Neuronal stem cell (in vitro differentiated cells): ENCODE results near the gene KIF21B.

Experiments used
- DNase-seq: peaks from one replicate; pipeline ENCODE4 v3.0.0-alpha.2; 2013; ENCODE audit warnings: low spot score
- H2AFZ ChIP-seq: one replicate; pipeline ENCODE4 v1.6.1; 2013; ENCODE audit warnings: mild to moderate bottlenecking, low read length, inconsistent platforms
- H2AK5ac ChIP-seq: 2 replicates; pipeline ENCODE4 v1.6.1; 2013; ENCODE audit warnings: low read depth, mild to moderate bottlenecking, inconsistent platforms, low read length, moderate library complexity, mixed read lengths
- H2BK120ac ChIP-seq: 2 replicates; pipeline ENCODE4 v1.6.1; 2013; ENCODE audit warnings: low read depth, mild to moderate bottlenecking, inconsistent platforms, low read length, moderate library complexity, mixed read lengths
- H2BK12ac ChIP-seq: one replicate; pipeline ENCODE4 v1.6.1; 2013; ENCODE audit warnings: low read length, inconsistent platforms
- H2BK15ac ChIP-seq: 2 replicates; pipeline ENCODE4 v1.6.1; 2013; ENCODE audit warnings: mild to moderate bottlenecking, low read length, inconsistent platforms, mixed read lengths
- H2BK5ac ChIP-seq: one replicate; pipeline ENCODE4 v1.6.1; 2013; ENCODE audit warnings: inconsistent platforms, mild to moderate bottlenecking, low read length, moderate library complexity
- H3K14ac ChIP-seq: one replicate; pipeline ENCODE4 v1.6.1; 2013; ENCODE audit warnings: low read length, inconsistent platforms
- H3K18ac ChIP-seq: 2 replicates; pipeline ENCODE4 v1.6.1; 2013; ENCODE audit warnings: low read length, inconsistent platforms
- H3K23ac ChIP-seq: 2 replicates; pipeline ENCODE4 v1.6.1; 2013; ENCODE audit warnings: low read depth, mild to moderate bottlenecking, mixed read lengths, low read length, inconsistent platforms; ENCODE audit not compliant: poor library complexity
- H3K27ac ChIP-seq: replicated peaks from 3 replicates; pipeline ENCODE4 v1.5.1; 2013; ENCODE audit warnings: low read length, inconsistent platforms
- H3K27me3 ChIP-seq, 3 experiments: 2 replicates each; pipeline ENCODE4 v1.6.1; 2013; ENCODE audit warnings: low read length in 3 of 3, mild to moderate bottlenecking in 2 of 3, inconsistent platforms in 1 of 3, low read depth in 1 of 3, mixed read lengths in 1 of 3, moderate library complexity in 1 of 3; ENCODE audit not compliant: control insufficient read depth in 3 of 3, insufficient read depth in 3 of 3
- H3K36me3 ChIP-seq, 2 donors: replicated peaks in 1 of 2; 2 replicates each; pipeline ENCODE4 v1.6.1; 2013; ENCODE audit warnings: low read length in 2 of 2; ENCODE audit not compliant: control insufficient read depth in 2 of 2, insufficient read depth in 2 of 2
- H3K4ac ChIP-seq: 2 replicates; pipeline ENCODE4 v1.6.1; 2013; ENCODE audit warnings: inconsistent platforms, mild to moderate bottlenecking, low read length, moderate library complexity
- H3K4me1 ChIP-seq, 2 donors: 1 replicate in 1 of 2; 2 replicates in 1 of 2; pipeline ENCODE4 v1.6.1; 2013; ENCODE audit warnings: low read length in 2 of 2, low read depth in 1 of 2; ENCODE audit not compliant: control insufficient read depth in 2 of 2, insufficient read depth in 1 of 2
- H3K4me2 ChIP-seq: one replicate; pipeline ENCODE4 v1.6.1; 2013; ENCODE audit warnings: mild to moderate bottlenecking, low read length, inconsistent platforms; ENCODE audit not compliant: insufficient read depth, poor library complexity, severe bottlenecking
- H3K4me3 ChIP-seq, 2 donors: 2 replicates each; pipeline ENCODE4 v1.5.1; 2013; ENCODE audit warnings: low read length in 2 of 2, mild to moderate bottlenecking in 2 of 2, inconsistent platforms in 1 of 2, moderate library complexity in 1 of 2
- H3K79me1 ChIP-seq: one replicate; pipeline ENCODE4 v1.6.1; 2013; ENCODE audit warnings: low read depth, mild to moderate bottlenecking, inconsistent platforms, low read length, moderate library complexity
- H3K9ac ChIP-seq: one replicate; pipeline ENCODE4 v1.6.1; 2013; ENCODE audit warnings: mild to moderate bottlenecking, low read depth, low read length, inconsistent platforms; ENCODE audit not compliant: poor library complexity
- H3K9me3 ChIP-seq, 2 donors: replicated peaks in 1 of 2; 2 replicates each; pipeline versions ENCODE3 to v1.6.1; 2013; ENCODE audit warnings: low read length in 2 of 2, mild to moderate bottlenecking in 2 of 2, inconsistent platforms in 1 of 2, low read depth in 1 of 2, mixed read lengths in 1 of 2, moderate library complexity in 1 of 2; ENCODE audit not compliant: control insufficient read depth in 2 of 2, insufficient read depth in 1 of 2
- H4K8ac ChIP-seq: one replicate; pipeline ENCODE4 v1.6.1; 2013; ENCODE audit warnings: low read depth, mild to moderate bottlenecking, inconsistent platforms, low read length, moderate library complexity
- H4K91ac ChIP-seq: one replicate; pipeline ENCODE4 v1.6.1; 2013; ENCODE audit warnings: low read length, low read depth, mild to moderate bottlenecking, inconsistent platforms; ENCODE audit not compliant: poor library complexity
- WGBS, 2 donors: extraction: QIAGEN DNeasy Blood & Tissue Kit; methylation state at CpG; one replicate each; pipeline ENCODE4 v1.1.7; 2013; ENCODE audit warnings: missing lambda C conversion rate in 2 of 2, mixed read lengths in 1 of 2; ENCODE audit not compliant: insufficient read length in 2 of 2, insufficient replicate concordance in 1 of 2; ENCODE audit errors: extremely low coverage in 2 of 2; 5-methylcytosine and 5-hydroxymethylcytosine counted together

The KIF21B gene

GRCh38 chr1:201016943-201017827 is 6.3 kb downstream of the KIF21B start:
- H4K8ac ChIP-seq, result no peak overlapping the region
- no peak overlapping the region for H3K4me3 ChIP-seq
- H3K79me1 ChIP-seq, result no peaks in the 10 kb centered on the region
- no peak overlapping the region for H4K91ac ChIP-seq
- H3K23ac ChIP-seq, result peak overlapping the region; percentile 53
- peak overlapping the region; percentile 35 for H2BK120ac ChIP-seq
- no peak overlapping the region for H2BK5ac ChIP-seq
- no peak overlapping the region for H2AFZ ChIP-seq
- H3K4me1 ChIP-seq, result peaks cover 29 to 34% of the 10 kb centered on the region in 2 donors
- no peaks in the 10 kb centered on the region for H3K27me3 ChIP-seq
- DNase-seq, result no peak
- H3K14ac ChIP-seq, result no peak overlapping the region
- H3K27ac ChIP-seq, result no peak overlapping the region
- peak overlapping the region; percentile 46 for H2BK12ac ChIP-seq
- peak overlapping the region; percentile 58 for H2AK5ac ChIP-seq
- no peaks in the 10 kb centered on the region for H3K9me3 ChIP-seq
- peaks cover 0 to 1% of the 10 kb centered on the region in 2 donors for H3K36me3 ChIP-seq
- no peak overlapping the region for H3K4ac ChIP-seq
- peak overlapping the region; percentile 62 for H2BK15ac ChIP-seq
- peak overlapping the region; percentile 48 for H3K18ac ChIP-seq
- no CpG with 5 or more reads among the region's 9 CpGs for WGBS, 2 donors
- H3K9ac ChIP-seq, result peak overlapping the region; percentile 7
- H3K4me2 ChIP-seq, result no peak overlapping the region

GRCh38 chr1:201016211-201016651 is 7.3 kb downstream of the KIF21B start:
- Histone ChIP-seq H4K8ac (no peak overlapping the region), H3K27me3 (no peaks in the 10 kb centered on the region), H3K4me1 (peaks cover 20 to 25% of the 10 kb centered on the region in 2 donors), H3K4ac (no peak overlapping the region), H2BK15ac (no peak overlapping the region), H4K91ac (no peak overlapping the region), H2BK12ac (no peak overlapping the region), H3K36me3 (peaks cover 0 to 1% of the 10 kb centered on the region in 2 donors), H3K23ac (no peak overlapping the region), H3K9me3 (no peaks in the 10 kb centered on the region), H2BK120ac (no peak overlapping the region), H2AFZ (no peak overlapping the region), H3K27ac (no peak overlapping the region), H3K14ac (no peak overlapping the region), H2BK5ac (no peak overlapping the region), H3K4me3 (no peak overlapping the region), H2AK5ac (no peak overlapping the region), H3K4me2 (no peak overlapping the region), H3K18ac (no peak overlapping the region), H3K79me1 (no peaks in the 10 kb centered on the region), H3K9ac (no peak overlapping the region)
- no peak for DNase-seq
- no CpG with 5 or more reads among the region's 10 CpGs for WGBS, 2 donors

DNA sequence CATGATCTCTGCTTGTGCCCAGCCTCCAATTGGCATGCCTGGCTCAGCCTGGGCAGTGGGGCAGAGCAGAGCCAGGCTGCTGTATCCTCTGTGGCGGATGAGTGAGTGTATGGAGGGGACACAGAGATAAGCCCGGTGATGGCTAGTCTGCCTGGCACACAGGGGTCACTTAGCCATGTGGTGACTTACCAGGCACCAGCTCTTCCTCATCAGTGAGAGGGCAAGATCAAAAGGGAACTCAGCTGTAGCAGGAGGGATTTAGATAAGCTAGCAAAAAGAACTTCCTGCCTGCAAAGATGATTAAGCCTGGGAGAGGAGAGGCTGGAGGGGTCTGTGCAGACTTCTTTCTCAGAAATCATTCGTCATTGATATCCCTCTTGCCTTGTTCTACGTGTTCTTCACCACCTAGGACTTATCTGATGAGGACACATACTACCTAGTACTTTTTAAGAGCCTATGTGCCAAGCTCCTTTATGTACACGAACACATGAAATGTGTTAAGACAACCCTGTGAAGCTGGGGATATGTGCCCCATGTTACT is 7.9 kb downstream of the KIF21B start:
- WGBS, 2 donors, result no CpG with 5 or more reads among the region's 5 CpGs
- Histone ChIP-seq H3K9ac (no peak overlapping the region), H3K4me3 (no peak overlapping the region), H2BK12ac (no peak overlapping the region), H3K4ac (no peak overlapping the region), H3K18ac (no peak overlapping the region), H4K8ac (no peak overlapping the region), H3K4me2 (no peak overlapping the region), H2BK120ac (no peak overlapping the region), H3K36me3 (peaks cover 0 to 1% of the 10 kb centered on the region in 2 donors), H2BK5ac (no peak overlapping the region), H2AK5ac (no peak overlapping the region), H3K27me3 (no peaks in the 10 kb centered on the region), H2AFZ (no peak overlapping the region), H3K9me3 (no peaks in the 10 kb centered on the region), H2BK15ac (no peak overlapping the region), H3K4me1 (peaks cover 20 to 26% of the 10 kb centered on the region in 2 donors), H3K14ac (no peak overlapping the region), H3K79me1 (no peaks in the 10 kb centered on the region), H3K27ac (no peak overlapping the region), H4K91ac (no peak overlapping the region), H3K23ac (peak overlapping the region; percentile 16)
- no peak for DNase-seq

GRCh38 chr1:201014816-201015200 is 8.7 kb downstream of the KIF21B start:
- peaks cover 24 to 32% of the 10 kb centered on the region in 2 donors for H3K4me1 ChIP-seq

More at GRCh38 chr1:201014816-201015200, 8.7 kb downstream of the KIF21B start:
- no peaks in the 10 kb centered on the region for H3K79me1 ChIP-seq
- H3K9ac ChIP-seq, result no peak overlapping the region
- no peak overlapping the region for H3K14ac ChIP-seq
- H3K18ac ChIP-seq, result no peak overlapping the region
- H2BK5ac ChIP-seq, result no peak overlapping the region
- no peak overlapping the region for H2BK15ac ChIP-seq
- no peak overlapping the region for H4K91ac ChIP-seq
- H3K23ac ChIP-seq, result no peak overlapping the region
- peaks cover 0 to 1% of the 10 kb centered on the region in 2 donors for H3K36me3 ChIP-seq
- H3K4ac ChIP-seq, result no peak overlapping the region
- no peaks in the 10 kb centered on the region for H3K9me3 ChIP-seq
- no peak overlapping the region for H3K4me3 ChIP-seq
- no peak overlapping the region for H2BK12ac ChIP-seq
- H4K8ac ChIP-seq, result no peak overlapping the region
- no peak for DNase-seq
- no peak overlapping the region for H3K27ac ChIP-seq
- H3K27me3 ChIP-seq, result no peaks in the 10 kb centered on the region
- H3K4me2 ChIP-seq, result no peak overlapping the region
- no peak overlapping the region for H2BK120ac ChIP-seq
- H2AK5ac ChIP-seq, result no peak overlapping the region
- H2AFZ ChIP-seq, result no peak overlapping the region
- WGBS, 2 donors, result no CpG with 5 or more reads among the region's 3 CpGs
